Body of pancreas (tissue), 4 donors: ENCODE results near the gene POLR1E.

Experiments
- CTCF ChIP-seq, 7 experiments: fragments of 450-650 bp in 4 of 7; fragments of 200-600 bp in 3 of 7; sonication (generic) in 3 of 7; IDR thresholded peaks; one replicate each; pipeline ENCODE4 v1.5.1; 2016 to 2019; ENCODE audit warnings: antibody characterized with exemption in 7 of 7
- POLR2A ChIP-seq, 3 donors: fragments of 450-650 bp; IDR thresholded peaks; one replicate each; pipeline ENCODE4 v1.6.1; 2016; ENCODE audit warnings: antibody characterized with exemption in 3 of 3, mild to moderate bottlenecking in 2 of 3

GRCh38 chr9:37542895-37543294 is 57.1 kb downstream of the POLR1E start:
- no peak for TF ChIP-seq CTCF (IDR thresholded peaks at IDR 0.05)
- TF ChIP-seq POLR2A (IDR thresholded peaks at IDR 0.05): no peak
